NCI-H1417 treated with DMSO at 0.1 percent for 48 hours (cell line): ENCODE results near the gene ZNF628.
"Not testable (repeated sequence)": the region's sequence is repeated elsewhere in the genome, so short reads cannot be mapped to it uniquely, and the experiment has no call there.

Source experiments
- DNase-seq: peaks from one replicate; lab custom pipeline; 2025; lab: John Stamatoyannopoulos, UW

Gene ZNF628

GRCh38 chr19:55476100-55476775, at the start of gene ZNF628:
ZNF628 (plus strand) TSS chr19:55476617; CDS start chr19:55479911, 3,294 bp downstream.
- peak; percentile 72 for DNase-seq

- DNase-seq, result no peak
Measured at GRCh38 chr19:55431183-55431582, 45.2 kb upstream of the ZNF628 start.

GRCh38 chr19:55432241-55432959, 44.0 kb upstream of the ZNF628 start:
- DNase-seq, result no peak

DNA sequence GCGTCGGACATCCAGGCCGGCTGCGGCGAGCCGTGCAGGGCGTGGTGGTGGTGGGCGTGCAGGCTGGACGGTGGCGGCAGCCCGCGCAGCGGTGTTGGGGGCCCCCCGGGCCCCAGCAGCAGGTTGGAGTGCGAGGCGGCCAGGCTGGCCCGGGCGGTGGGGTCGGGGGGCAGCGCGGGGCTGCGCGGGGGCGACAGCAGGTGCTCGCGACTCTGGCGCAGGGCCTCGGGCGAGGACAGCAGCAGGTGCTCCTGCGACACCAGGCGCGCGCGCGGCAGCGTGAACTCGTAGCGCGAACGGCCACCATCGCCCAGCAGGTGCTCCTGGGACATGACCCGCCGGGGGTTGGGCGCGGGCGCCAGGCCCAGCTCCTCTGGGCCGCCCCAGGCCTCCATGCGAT, 43.1 kb upstream of the ZNF628 start:
- DNase-seq, result no peak

GRCh38 chr19:55434356-55434919, 42.0 kb upstream of the ZNF628 start:
- no peak for DNase-seq

DNA sequence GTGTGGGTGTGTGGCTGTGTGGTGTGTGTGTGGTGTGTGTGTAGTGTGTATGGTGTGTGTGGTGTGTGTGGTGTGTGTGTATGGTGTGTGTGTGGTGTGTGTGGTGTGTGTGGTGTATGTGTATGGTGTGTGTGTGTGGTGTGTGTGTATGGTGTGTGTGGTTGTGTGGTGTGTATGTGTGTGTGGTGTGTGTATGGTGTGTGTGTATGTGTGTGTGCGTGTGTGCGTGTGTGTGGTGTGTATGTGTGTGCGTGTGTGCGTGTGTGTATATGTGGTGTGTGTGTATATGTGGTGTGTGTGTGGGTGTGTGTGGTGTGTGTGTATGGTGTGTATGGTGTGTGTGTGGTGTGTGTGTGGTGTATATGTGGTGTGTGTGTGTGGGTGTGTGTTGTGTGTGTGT, 41.4 kb upstream of the ZNF628 start:
- no peak for DNase-seq

DNA sequence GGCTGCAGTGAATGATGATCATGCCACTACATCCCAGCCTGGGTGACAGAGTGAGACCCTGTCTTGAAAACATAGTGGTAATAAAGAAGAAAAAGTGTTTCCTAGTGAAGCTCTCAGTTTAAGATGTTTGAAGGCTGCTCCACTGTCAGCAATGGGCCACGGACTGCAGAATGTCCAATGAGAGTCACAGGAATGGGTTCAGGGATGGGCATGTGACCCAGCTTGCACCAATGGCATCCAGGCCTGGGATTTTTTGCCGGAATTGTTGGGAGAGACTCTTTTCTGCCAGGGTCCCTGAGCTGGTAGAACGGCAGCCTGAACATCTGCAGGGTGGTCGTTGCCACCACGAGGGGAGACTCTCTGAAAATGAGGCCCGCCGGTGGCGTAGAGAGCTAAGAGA, 39.6 kb upstream of the ZNF628 start:
- no peak for DNase-seq

DNA sequence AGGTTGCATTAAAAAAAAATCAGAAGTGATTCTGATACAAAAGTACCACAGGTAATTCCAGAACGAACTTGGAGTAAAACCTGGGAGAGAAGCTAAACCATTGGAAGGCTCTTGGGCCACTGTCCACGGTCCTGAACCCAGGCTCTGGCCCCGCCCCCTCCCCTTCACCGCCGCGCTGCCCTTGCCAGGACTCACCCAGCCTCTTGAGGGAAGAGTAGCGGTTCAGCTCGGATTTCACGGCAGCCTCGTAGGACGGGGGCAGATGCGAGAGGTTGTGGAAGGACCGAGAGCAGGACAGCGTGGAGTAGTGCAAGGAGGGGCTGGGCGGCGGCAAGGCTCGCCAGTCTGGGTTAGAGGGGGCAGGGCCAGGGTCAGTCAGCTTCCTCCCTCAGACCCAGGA, 39.0 kb upstream of the ZNF628 start:
- DNase-seq, result no peak

- DNase-seq, result no peak
Measured at GRCh38 chr19:55439052-55439451, 37.4 kb upstream of the ZNF628 start.

GRCh38 chr19:55440411-55441105, 35.9 kb upstream of the ZNF628 start:
- no peak for DNase-seq

GRCh38 chr19:55441319-55441691, 35.1 kb upstream of the ZNF628 start:
- DNase-seq, result no peak

DNA sequence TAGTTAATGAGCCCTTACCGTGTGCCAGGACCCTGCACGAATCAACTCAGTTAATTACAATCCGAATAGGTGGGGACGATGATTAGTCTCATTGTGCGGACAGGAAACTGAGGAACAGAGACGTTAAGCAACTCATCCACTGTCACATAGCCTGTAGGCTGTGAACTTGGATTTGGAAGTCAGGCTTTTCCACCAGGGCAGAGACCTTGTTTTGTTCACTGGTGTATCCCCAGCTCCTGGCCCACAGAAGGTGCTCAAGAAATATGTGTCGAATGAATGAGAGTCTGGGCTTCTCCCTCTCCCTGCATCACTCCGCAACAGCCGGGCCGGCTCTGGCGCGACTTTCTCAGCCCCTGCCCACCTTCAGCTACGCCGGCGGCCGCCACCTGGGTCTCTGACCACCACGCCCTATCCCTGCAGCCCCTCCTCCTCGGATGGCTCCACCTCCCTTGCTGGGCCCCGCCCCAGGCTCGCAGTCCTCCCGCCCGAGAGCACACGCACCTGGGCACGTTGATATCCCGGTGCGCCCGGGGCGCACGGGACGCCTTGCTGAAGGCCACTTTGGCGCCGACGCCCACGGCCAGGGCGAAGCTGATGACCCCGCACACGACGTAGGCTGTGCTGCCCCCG, 34.6 kb upstream of the ZNF628 start:
- DNase-seq, result no peak

DNA sequence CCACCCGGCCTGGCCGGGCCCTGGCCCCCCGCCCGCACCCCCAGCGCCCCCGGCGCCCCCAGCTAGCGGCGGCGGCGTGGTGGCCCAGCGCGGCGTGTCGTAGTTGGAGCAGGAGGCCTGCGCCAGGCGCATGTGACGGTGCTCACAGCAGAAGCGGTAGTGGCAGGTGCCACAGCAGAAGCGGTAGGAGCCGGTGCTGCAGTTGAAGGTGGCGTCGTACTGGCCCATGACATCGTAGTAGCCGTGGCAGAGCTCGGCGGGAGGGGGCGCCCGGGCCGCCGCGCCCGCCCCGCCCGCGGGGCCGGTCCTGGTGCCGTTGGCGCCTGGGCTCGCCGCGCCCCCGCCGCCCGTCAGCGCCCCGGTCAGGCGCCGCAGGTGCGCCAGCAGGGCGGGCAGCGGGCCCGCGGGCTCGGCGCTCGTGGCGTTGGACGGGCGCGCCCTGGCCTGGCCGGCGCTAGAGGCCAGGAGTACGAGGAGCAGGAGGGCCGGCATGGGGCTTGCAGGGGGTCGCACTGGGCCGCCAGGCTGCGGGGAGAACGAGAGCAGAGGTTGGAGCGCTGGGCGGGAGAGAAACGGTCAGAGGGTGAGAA, 34.0 kb upstream of the ZNF628 start:
- DNase-seq, result no peak

DNA sequence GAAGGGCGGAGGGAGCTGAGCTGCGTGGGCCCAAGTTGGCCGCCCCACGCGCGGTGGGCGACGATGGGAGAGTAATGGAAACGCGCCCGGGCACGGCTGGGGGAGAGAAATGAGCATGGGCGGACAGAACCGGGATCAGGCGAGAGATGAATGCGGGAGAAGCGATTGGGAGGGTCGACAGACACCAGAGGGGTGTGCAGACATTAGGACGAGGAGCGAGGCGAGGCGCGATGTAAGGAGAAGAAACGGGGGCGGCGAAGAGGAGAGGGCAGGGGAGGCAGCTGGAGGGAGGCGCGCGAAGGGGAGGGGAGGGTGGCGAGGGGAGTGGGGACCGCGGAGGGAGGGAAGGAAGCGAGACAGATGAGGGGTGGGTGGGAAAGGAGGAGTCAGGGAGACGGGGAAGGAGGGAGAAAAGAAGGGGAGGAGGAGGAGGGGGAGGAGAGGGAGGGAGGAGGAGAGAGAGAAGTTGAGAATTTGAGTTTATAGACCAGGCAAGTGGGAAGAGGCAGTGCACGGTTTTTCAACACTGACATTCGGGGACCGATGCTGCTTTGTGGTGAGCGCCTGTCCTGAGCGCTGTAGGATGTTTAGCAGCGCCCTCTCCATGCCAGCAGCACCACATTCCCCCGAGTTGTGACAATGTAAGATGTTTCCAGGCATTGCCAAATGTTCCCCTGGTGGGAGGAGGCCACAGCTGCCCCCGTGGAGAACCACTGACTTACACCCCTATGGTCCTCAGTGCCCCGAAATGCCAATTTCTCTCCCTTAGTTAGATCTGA, 33.2 kb upstream of the ZNF628 start, which contains the start of gene SHISA7:
Gene SHISA7, minus strand, starts transcription at position 256 of the 779 bp plus-strand sequence. CDS start 437 bp downstream, outside the sequence.
- DNase-seq, result no peak

- no peak for DNase-seq
Measured at GRCh38 chr19:55443824-55444480, 32.5 kb upstream of the ZNF628 start.

DNA sequence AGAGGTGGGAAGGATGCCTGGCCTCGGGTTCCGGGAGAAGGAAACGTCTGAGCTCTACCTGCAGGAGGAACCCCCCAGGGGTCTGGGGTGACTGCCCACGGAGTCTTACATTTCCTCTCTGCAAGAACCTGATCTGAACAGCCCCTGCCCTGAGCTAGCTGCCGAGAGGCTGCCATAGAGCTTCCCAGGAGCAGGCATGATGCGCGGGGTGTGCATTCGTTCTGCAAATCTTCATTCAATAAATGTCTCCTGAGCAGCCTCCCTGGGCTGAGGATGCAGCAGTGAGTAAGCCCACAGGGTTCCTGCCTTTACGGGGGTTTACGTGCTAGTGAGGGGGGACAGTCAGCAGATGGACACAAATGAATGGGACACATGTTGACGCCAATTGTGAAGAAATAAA, 31.8 kb upstream of the ZNF628 start:
- DNase-seq, result no peak

GRCh38 chr19:55446060-55446459, 30.4 kb upstream of the ZNF628 start:
- DNase-seq, result no peak

GRCh38 chr19:55447421-55448174, 28.8 kb upstream of the ZNF628 start:
- DNase-seq, result no peak

DNA sequence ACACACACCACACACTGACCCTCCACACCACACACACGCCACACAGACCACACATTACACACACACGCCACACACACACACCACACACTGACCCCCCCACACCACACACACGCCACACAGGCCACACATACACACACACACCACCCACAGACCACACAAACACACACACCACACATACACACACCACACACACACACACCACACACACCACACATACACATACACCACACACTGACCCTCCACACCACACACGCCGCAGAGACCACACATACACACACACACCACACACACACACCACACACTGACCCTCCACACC, 28.3 kb upstream of the ZNF628 start:
- not testable (repeated sequence) for DNase-seq

GRCh38 chr19:55449469-55449868, 26.9 kb upstream of the ZNF628 start:
- DNase-seq, result no peak
